Mucosa of stomach (tissue), 1 donor: ENCODE data around the gene ACTR1A.

Source experiments
- H3K27me3 ChIP-seq: one replicate; pipeline ENCODE4 v1.7.0; 2013; ENCODE audit warnings: mild to moderate bottlenecking, low read length; ENCODE audit not compliant: control insufficient read depth, insufficient read depth
- H3K36me3 ChIP-seq: one replicate; pipeline ENCODE4 v1.7.0; 2013; ENCODE audit warnings: low read length; ENCODE audit not compliant: control insufficient read depth, insufficient read depth
- H3K4me1 ChIP-seq: one replicate; pipeline ENCODE4 v1.7.0; 2013; ENCODE audit warnings: mild to moderate bottlenecking, low read length; ENCODE audit not compliant: control insufficient read depth, insufficient read depth
- H3K4me3 ChIP-seq: one replicate; pipeline ENCODE4 v1.7.0; 2013; ENCODE audit warnings: low read length
- H3K9ac ChIP-seq: one replicate; pipeline ENCODE4 v1.7.0; 2013; ENCODE audit warnings: mild to moderate bottlenecking, low read length, moderate library complexity
- H3K9me3 ChIP-seq: one replicate; pipeline ENCODE4 v1.7.0; 2013; ENCODE audit warnings: mild to moderate bottlenecking, low read length, moderate library complexity; ENCODE audit not compliant: control insufficient read depth
- donor health status: Pancreatic carcinoma.

Gene ACTR1A

DNA sequence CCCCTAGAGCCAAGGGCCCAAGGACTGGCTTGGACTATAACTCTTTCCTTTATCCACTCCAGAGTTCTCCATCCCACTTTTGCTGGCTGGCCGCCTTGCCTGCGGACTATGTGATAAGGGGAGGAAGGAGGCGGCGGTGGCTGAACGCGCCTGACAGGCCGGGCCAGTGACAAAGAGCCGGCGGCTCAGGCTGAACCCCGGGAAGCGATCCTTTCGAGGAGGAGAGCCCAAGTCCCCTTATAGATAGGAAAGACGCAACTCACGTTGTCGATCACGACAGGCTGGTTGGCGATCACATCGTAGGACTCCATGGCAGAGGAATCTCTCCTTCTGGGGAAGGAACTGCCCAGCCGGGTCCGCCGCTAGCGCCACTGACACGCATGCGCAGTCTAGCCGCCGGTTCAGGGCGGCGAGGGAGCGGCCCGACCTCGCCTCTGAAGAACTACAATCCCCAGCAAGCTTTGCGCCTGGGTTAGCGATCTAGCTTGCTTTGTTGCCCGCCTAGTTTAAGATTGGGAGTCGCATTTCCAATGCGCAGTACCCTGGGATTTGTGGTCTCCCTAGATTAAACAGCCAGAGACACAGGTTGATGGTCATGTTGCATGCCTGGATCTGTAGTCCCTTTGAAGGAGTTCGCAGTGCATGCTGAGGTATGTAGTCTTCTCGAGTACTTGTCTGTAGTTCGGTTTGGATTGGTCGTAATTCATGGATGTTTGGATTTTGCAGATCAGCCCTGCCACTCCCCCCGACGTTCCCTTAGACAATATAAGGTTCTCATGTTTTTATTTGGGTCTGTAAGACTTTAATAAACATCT, at the start of gene ACTR1A:
TSS of gene ACTR1A (minus strand) at position 376 of the 815 bp plus-strand sequence. CDS start at position 311, 65 bp downstream.
- Histone ChIP-seq H3K9me3 (no peaks in the 10 kb centered on the region), H3K4me3 (peak within 1 kb of the TSS; percentile 82), H3K9ac (peak within 1 kb of the TSS; percentile 78), H3K4me1 (peaks cover 17% of the 10 kb centered on the region), H3K36me3 (no peaks in the 10 kb centered on the region), H3K27me3 (no peaks in the 10 kb centered on the region)

DNA sequence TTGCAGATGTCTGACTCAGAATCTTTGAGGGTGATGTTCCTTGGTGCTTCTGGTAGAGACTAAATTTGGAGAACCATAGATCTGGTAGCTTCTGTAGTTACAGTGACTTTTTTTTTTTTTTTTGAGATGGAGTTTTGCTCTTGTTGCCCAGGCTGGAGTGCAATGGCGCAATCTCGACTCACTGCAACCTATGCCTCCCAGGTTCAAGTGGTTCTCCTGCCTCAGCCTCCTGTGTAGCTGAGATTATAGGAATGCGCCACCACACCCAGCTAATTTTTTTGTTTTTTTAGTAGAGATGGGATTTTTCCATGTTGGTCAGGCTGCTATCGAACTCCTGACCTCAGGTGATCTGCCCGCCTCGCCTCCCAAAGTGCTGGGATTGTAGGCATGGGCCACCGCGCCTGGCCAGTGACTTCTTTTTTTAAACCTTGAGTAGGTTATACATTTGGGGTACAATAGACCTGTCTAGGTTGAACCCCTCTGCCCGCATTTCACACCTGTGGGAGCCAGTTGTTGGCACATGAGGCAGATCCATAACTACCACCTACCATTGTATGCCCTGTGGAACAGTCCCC, 48.2 kb upstream of the ACTR1A start:
- Histone ChIP-seq H3K27me3 (no peaks in the 10 kb centered on the region), H3K4me1 (peaks cover 4% of the 10 kb centered on the region), H3K4me3 (no peak overlapping the region), H3K9me3 (no peaks in the 10 kb centered on the region), H3K36me3 (no peaks in the 10 kb centered on the region), H3K9ac (no peak overlapping the region)

DNA sequence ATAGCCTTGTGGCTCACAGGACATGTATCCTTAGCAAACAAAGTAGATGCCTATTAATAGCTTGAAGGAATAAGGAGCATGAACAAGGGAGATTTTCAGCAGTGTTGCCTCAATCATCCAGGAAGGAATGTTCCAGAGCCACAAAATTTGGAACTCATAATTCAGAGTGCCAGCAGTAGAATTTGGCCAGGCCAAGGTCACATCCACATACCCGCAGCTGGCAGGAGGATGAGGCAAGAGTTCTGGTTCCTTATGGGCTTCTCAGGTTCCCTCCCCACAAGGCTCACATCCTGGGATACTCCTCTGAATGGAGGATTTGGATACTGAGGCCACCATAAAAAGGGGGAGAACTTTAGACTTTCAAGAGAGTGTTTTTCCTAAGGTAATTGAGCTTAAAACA, 47.0 kb upstream of the ACTR1A start:
- Histone ChIP-seq H3K36me3 (no peaks in the 10 kb centered on the region), H3K9ac (no peak overlapping the region), H3K9me3 (no peaks in the 10 kb centered on the region), H3K27me3 (no peaks in the 10 kb centered on the region), H3K4me3 (no peak overlapping the region), H3K4me1 (peaks cover 4% of the 10 kb centered on the region)

DNA sequence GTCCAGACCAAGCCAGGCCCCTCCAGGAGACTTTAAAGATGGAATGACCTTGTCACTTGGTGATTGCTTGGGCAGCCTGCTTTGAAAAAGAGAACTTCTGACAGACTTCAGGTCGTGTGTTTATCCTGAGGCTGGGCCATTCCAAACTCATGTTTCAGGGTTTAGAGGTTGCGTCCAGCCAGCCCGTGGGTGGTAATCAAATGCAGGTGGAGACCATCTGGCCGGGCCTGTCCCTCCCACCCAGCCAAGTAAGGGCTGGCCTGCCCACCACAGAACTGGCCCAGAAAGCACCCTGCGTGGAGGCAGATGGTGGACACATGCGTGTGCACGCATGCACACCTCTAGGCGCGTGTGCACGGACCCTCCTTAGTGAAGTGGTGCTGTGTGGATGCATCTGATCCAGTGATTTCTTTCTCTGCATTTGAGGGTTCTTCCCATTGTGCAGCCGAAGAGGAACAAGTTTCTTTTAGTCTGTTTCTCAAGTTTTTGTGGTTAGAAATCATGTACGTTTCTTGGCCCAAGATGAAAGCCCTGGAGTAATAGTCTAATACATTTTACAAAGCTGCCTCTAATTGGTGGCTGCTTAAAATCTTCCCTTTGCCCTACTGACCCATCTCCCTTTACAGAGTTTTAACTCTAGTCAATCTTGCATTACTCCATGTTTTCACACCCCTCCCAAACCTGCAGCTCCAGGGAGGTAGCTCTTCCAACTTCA, 44.3 kb upstream of the ACTR1A start:
- Histone ChIP-seq H3K4me1 (peaks cover 4% of the 10 kb centered on the region), H3K36me3 (no peaks in the 10 kb centered on the region), H3K9me3 (no peaks in the 10 kb centered on the region), H3K4me3 (no peak overlapping the region), H3K9ac (no peak overlapping the region), H3K27me3 (no peaks in the 10 kb centered on the region)

DNA sequence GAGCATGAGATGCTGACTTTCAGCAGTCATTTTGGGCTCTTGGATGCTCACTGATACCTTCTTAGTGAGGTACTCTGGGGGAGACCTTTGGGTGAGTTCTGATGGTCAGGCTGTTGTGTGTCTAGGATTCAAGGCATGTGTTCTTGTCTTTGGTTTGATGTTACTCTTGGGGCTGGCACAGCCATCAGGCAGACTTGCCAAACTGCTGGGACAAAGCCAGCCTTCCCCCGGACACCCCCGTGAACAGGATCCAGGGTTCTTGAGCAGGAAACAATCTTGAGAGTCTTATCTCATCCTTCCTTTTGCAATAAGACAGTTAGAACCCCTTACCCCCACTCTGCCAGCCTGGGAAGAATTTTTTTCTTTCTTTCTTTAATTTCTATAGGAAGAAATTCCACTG, 43.5 kb upstream of the ACTR1A start:
- no peaks in the 10 kb centered on the region for H3K36me3 ChIP-seq
- peaks cover 4% of the 10 kb centered on the region for H3K4me1 ChIP-seq
- H3K9me3 ChIP-seq, result no peaks in the 10 kb centered on the region
- no peaks in the 10 kb centered on the region for H3K27me3 ChIP-seq
- no peak overlapping the region for H3K4me3 ChIP-seq
- no peak overlapping the region for H3K9ac ChIP-seq

DNA sequence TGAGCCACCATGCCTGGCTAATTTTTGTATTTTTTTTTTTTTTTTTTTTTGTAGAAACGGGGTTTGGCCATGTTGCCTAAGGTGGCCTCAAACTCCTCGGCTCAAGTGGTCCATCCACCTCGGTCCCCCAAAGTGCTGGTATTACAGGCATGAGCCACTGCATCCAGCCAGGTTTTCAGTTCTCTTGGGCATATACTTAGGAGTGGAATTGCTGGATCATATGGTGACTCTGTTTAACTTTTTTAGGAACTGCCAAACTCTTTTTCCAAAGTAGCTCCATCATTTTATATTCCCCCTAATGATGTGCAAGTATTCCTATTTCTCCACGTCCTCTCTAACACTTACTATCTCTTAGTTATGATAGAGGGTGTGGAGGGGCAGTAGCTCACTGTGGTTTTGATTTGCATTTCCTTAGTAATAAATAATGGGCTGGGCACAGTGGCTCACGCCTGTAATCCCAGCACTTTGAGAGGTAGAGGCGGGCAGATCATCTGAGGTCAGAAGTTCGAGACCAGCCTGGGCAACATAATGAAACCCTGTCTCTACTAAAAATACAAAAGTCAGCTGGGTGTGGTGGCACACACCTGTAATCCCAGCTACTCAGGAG, 42.9 kb upstream of the ACTR1A start:
- Histone ChIP-seq H3K9me3 (no peaks in the 10 kb centered on the region), H3K4me3 (no peak overlapping the region), H3K4me1 (peaks cover 4% of the 10 kb centered on the region), H3K27me3 (no peaks in the 10 kb centered on the region), H3K36me3 (no peaks in the 10 kb centered on the region), H3K9ac (no peak overlapping the region)

GRCh38 chr10:102542800-102543418, 40.4 kb upstream of the ACTR1A start:
- Histone ChIP-seq H3K4me1 (peaks cover 4% of the 10 kb centered on the region), H3K9ac (no peak overlapping the region), H3K36me3 (no peaks in the 10 kb centered on the region)

DNA sequence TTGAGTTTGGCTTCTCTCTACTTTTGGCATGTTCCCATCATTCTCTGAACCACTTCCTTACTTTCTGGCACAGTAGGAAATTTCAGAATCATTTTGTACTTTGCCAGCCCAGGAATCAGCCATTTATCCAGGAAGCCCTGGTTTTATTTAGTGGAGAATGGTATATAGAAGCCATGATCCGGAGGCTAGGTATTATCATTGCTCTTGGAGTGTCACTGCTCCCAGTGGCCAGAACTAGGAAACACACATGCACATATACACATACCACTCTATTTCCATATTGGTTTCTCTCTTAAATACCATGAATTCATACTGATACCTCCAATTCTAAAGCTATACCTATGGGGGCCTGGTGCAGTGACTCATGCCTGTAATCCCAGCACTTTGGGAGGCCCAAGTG, 37.5 kb upstream of the ACTR1A start:
- Histone ChIP-seq H3K9ac (no peak overlapping the region), H3K36me3 (no peaks in the 10 kb centered on the region), H3K4me1 (no peaks in the 10 kb centered on the region), H3K4me3 (no peak overlapping the region), H3K9me3 (no peaks in the 10 kb centered on the region), H3K27me3 (no peaks in the 10 kb centered on the region)

More at GRCh38 chr10:102542800-102543418, 40.4 kb upstream of the ACTR1A start:
- no peaks in the 10 kb centered on the region for H3K27me3 ChIP-seq
- H3K4me3 ChIP-seq, result no peak overlapping the region
- H3K9me3 ChIP-seq, result no peaks in the 10 kb centered on the region

GRCh38 chr10:102538811-102539210, 36.3 kb upstream of the ACTR1A start:
- no peak overlapping the region for H3K9ac ChIP-seq
- no peaks in the 10 kb centered on the region for H3K9me3 ChIP-seq

GRCh38 chr10:102537948-102538347, 35.4 kb upstream of the ACTR1A start:
- Histone ChIP-seq H3K4me1 (no peaks in the 10 kb centered on the region), H3K36me3 (no peaks in the 10 kb centered on the region), H3K9ac (no peak overlapping the region), H3K9me3 (no peaks in the 10 kb centered on the region), H3K27me3 (no peaks in the 10 kb centered on the region), H3K4me3 (no peak overlapping the region)

More at GRCh38 chr10:102538811-102539210, 36.3 kb upstream of the ACTR1A start:
- H3K4me1 ChIP-seq, result no peaks in the 10 kb centered on the region
- no peaks in the 10 kb centered on the region for H3K27me3 ChIP-seq
- H3K4me3 ChIP-seq, result no peak overlapping the region
- H3K36me3 ChIP-seq, result no peaks in the 10 kb centered on the region

DNA sequence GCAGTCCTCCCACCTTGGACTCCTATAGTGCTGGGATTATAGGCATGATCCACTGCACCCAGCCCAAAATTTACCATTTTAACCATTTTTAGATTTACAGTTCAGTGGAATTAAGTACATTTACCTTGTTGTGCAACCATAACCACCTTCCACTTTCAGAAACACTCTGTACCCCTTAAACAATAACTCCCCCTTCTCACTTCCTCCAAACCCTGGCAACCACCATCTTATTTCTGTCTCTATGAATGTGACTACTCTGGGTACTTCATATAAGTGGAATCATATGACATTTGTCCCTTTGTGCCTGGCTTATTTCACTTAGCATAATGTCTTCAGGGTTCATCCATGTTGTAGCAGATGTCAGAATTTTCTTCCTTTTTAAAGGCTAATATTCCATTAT, 34.9 kb upstream of the ACTR1A start:
- no peaks in the 10 kb centered on the region for H3K9me3 ChIP-seq
- H3K4me3 ChIP-seq, result no peak overlapping the region
- H3K36me3 ChIP-seq, result no peaks in the 10 kb centered on the region
- H3K27me3 ChIP-seq, result no peaks in the 10 kb centered on the region
- no peaks in the 10 kb centered on the region for H3K4me1 ChIP-seq
- no peak overlapping the region for H3K9ac ChIP-seq
